ENCODE measurements around the gene FRMD4B. TPM values are rescaled to one million over a fixed set of nuclear protein-coding genes. Genes with fewer than 3 reads are reported as not detected.
"Not testable (repeated sequence)": the region's sequence is repeated elsewhere in the genome, so short reads cannot be mapped to it uniquely, and the experiment has no call there.

FRMD4B gene
- total RNA-seq, 6 experiments from 2014 or later = 0.03 to 0.12 (median 0.07) TPM; not detected in 1

- Mint-ChIP-seq H3K4me1 (ENCODE audit: low read depth) (peaks cover 6% of the 10 kb centered on the region; the same call in 1 of the 2 replicates), H3K36me3 (ENCODE audit: low read depth) (no peaks in the 10 kb centered on the region), H3K9me3 (no peaks in the 10 kb centered on the region), H3K27me3 (ENCODE audit: insufficient read depth) (peaks cover 7% of the 10 kb centered on the region), H3K27ac (no peak overlapping the region), H3K4me3 (no peak overlapping the region)
- TF ChIP-seq, protein P1, sequence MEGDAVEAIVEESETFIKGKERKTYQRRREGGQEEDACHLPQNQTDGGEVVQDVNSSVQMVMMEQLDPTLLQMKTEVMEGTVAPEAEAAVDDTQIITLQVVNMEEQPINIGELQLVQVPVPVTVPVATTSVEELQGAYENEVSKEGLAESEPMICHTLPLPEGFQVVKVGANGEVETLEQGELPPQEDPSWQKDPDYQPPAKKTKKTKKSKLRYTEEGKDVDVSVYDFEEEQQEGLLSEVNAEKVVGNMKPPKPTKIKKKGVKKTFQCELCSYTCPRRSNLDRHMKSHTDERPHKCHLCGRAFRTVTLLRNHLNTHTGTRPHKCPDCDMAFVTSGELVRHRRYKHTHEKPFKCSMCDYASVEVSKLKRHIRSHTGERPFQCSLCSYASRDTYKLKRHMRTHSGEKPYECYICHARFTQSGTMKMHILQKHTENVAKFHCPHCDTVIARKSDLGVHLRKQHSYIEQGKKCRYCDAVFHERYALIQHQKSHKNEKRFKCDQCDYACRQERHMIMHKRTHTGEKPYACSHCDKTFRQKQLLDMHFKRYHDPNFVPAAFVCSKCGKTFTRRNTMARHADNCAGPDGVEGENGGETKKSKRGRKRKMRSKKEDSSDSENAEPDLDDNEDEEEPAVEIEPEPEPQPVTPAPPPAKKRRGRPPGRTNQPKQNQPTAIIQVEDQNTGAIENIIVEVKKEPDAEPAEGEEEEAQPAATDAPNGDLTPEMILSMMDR (IDR thresholded peaks at IDR 0.05) = no peak
- DNase-seq = no peak
Measured at GRCh38 chr3:69273896-69274295, 112.0 kb downstream of the FRMD4B start.

DNA sequence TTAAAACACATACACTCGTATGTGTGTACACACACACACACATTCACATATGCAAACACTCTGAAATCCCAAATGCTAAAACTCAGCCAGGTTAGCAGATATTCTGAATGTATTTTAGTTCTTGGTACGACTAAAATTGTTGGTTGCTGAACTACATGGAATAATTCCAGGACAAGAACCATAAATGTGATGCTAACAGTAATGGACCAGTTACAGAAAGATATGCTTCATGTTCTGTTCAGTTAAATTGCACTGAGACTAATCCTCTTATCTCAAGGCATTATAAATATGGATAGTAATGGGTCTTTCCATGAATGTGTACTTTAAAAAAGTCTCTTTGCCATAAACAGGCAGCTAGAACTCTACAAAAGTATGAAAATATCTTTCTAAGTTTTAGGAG, 113.3 kb downstream of the FRMD4B start:
- Mint-ChIP-seq H3K4me3 (no peak overlapping the region), H3K4me1 (ENCODE audit: low read depth) (peaks cover 6% of the 10 kb centered on the region; the same call in 1 of the 2 replicates), H3K27me3 (ENCODE audit: insufficient read depth) (peaks cover 4% of the 10 kb centered on the region), H3K27ac (no peak overlapping the region), H3K9me3 (no peaks in the 10 kb centered on the region), H3K36me3 (ENCODE audit: low read depth) (no peaks in the 10 kb centered on the region)
- TF ChIP-seq, protein P1 (IDR thresholded peaks at IDR 0.05) = no peak
- no peak for DNase-seq

DNA sequence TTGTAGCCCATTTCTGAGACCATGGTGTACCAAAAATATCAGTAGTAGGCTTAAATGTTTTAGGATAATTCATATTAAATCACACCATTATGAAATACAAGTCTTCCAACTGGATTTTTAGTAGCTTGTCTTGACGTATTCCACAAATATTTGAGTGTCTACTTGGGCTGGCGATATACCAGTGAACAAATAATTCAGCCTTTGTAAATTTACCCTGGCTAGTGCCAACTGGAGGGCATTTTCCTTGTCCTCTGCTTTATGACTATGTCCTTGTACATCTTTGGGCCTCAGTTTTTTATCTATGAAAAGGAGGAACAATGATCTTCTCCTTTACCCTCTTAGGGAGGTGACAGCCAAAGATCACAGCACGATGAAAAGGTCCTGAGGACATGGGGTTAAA, 114.8 kb downstream of the FRMD4B start:
- H3K36me3 Mint-ChIP-seq (ENCODE audit: low read depth) = no peaks in the 10 kb centered on the region
- TF ChIP-seq, protein P1 (IDR thresholded peaks at IDR 0.05) = no peak
- DNase-seq = no peak

DNA sequence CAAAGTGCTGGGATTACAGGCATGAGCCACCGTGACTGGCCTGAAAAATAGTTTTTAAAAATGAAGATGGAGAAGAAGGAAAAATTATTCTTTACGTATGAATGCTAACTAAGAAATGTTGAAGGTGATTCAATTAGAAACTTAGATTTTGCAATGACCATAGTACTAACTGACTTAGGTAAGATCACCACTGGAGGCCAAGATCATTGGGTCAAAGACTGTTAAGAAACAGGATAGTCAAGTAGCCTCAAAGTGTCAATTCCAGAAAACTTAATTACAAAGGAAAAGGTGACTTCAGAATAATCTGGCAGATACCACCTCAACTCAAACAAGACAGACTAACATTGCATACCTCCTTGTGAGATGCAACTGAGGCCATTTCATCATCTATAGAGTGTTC, 119.3 kb downstream of the FRMD4B start:
- no peak for DNase-seq
- no peak overlapping the region for H3K27ac Mint-ChIP-seq
- TF ChIP-seq, protein P1 (IDR thresholded peaks at IDR 0.05) = no peak
- H3K9me3 Mint-ChIP-seq = no peaks in the 10 kb centered on the region
- peaks cover 6% of the 10 kb centered on the region; the same call in 1 of the 2 replicates for H3K27me3 Mint-ChIP-seq (ENCODE audit: insufficient read depth)
- H3K4me1 Mint-ChIP-seq (ENCODE audit: low read depth) = no peaks in the 10 kb centered on the region
- no peaks in the 10 kb centered on the region for H3K36me3 Mint-ChIP-seq (ENCODE audit: low read depth)
- no peak overlapping the region for H3K4me3 Mint-ChIP-seq

More for the DNA sequence above, 114.8 kb downstream of the FRMD4B start:
- H3K4me1 Mint-ChIP-seq (ENCODE audit: low read depth) = no peaks in the 10 kb centered on the region
- no peaks in the 10 kb centered on the region for H3K9me3 Mint-ChIP-seq
- no peak overlapping the region for H3K4me3 Mint-ChIP-seq
- peaks cover 8% of the 10 kb centered on the region for H3K27me3 Mint-ChIP-seq (ENCODE audit: insufficient read depth)
- no peak overlapping the region for H3K27ac Mint-ChIP-seq

- H3K36me3 Mint-ChIP-seq (ENCODE audit: low read depth); H3K9me3 Mint-ChIP-seq; DNase-seq; H3K4me1 Mint-ChIP-seq (ENCODE audit: low read depth); H3K27me3 Mint-ChIP-seq (ENCODE audit: insufficient read depth); H3K27ac Mint-ChIP-seq; H3K4me3 Mint-ChIP-seq: not testable (repeated sequence)
Measured at GRCh38 chr3:69266071-69266470, 119.8 kb downstream of the FRMD4B start.

- not testable (repeated sequence) for H3K4me3 Mint-ChIP-seq; H3K9me3 Mint-ChIP-seq; DNase-seq; H3K27me3 Mint-ChIP-seq (ENCODE audit: insufficient read depth); H3K27ac Mint-ChIP-seq; H3K36me3 Mint-ChIP-seq (ENCODE audit: low read depth); H3K4me1 Mint-ChIP-seq (ENCODE audit: low read depth)
Measured at GRCh38 chr3:69260843-69261405, 125.0 kb downstream of the FRMD4B start.
